Caco-2 (cell line): ENCODE measurements around the gene PNLIPRP2. TPM values are rescaled to one million over a fixed set of nuclear protein-coding genes. Genes with fewer than 3 reads are reported as not detected.

Source experiments
- BruUV-seq: library from RNA; stranded (reverse); fragments of 400-500 nt; replicated peaks from 2 replicates; lab custom pipeline; 2021; lab: Mats Ljungman, UMichigan
- CTCF ChIA-PET: fragments of 300-600 bp; sonication (Branson Sonifier 250); formaldehyde crosslinking; loops from one replicate; lab custom pipeline; 2022; ENCODE audit warnings: antibody characterized with exemption; lab: Charles Lee
- POLR2A ChIA-PET: fragments of 300-600 bp; sonication (Branson Sonifier 250); formaldehyde crosslinking; loops from one replicate; lab custom pipeline; 2022; ENCODE audit warnings: antibody characterized with exemption; lab: Charles Lee
- DNase-seq, 2 experiments: peaks; one replicate each; pipeline versions ENCODE4 v3.0.0 to v3.0.0-alpha.2; 2020 to 2022
- H3K27me3 ChIP-seq: replicated peaks from 2 replicates; pipeline ENCODE4 v1.6.0; 2011; ENCODE audit warnings: low read length; ENCODE audit not compliant: control insufficient read depth, insufficient read depth
- H3K36me3 ChIP-seq: 2 replicates; pipeline ENCODE4 v1.5.1; 2011; ENCODE audit warnings: low read length; ENCODE audit not compliant: control insufficient read depth, insufficient read depth
- H3K4me1 ChIP-seq: fragments of 250-450 bp; sonication (Bioruptor Pico); 2 replicates; pipeline ENCODE4 v1.5.1; 2020; ENCODE audit warnings: mild to moderate bottlenecking
- H3K4me3 ChIP-seq: 2 replicates; pipeline ENCODE4 v1.5.1; 2011; ENCODE audit warnings: low read depth, mild to moderate bottlenecking, control low read depth, low read length
- H3K9me3 ChIP-seq: fragments of 250-450 bp; sonication (Bioruptor Pico); 2 replicates; pipeline ENCODE4 v1.5.1; 2020; ENCODE audit warnings: mild to moderate bottlenecking, moderate library complexity
- H3K27ac Mint-ChIP-seq: one replicate; pipeline ENCODE4 v1.8.0; 2022; ENCODE audit warnings: mixed read lengths; ENCODE audit not compliant: unreplicated experiment
- H3K27me3 Mint-ChIP-seq: one replicate; pipeline ENCODE4 v1.8.0; 2022; ENCODE audit warnings: mixed read lengths; ENCODE audit not compliant: insufficient read depth, unreplicated experiment
- H3K36me3 Mint-ChIP-seq: one replicate; pipeline ENCODE4 v1.8.0; 2022; ENCODE audit warnings: mild to moderate bottlenecking, mixed read lengths; ENCODE audit not compliant: insufficient read depth, unreplicated experiment
- H3K4me1 Mint-ChIP-seq: one replicate; pipeline ENCODE4 v1.8.0; 2022; ENCODE audit warnings: low read depth, mixed read lengths; ENCODE audit not compliant: unreplicated experiment
- H3K4me3 Mint-ChIP-seq: one replicate; pipeline ENCODE4 v1.8.0; 2022; ENCODE audit warnings: mild to moderate bottlenecking, moderate library complexity, mixed read lengths; ENCODE audit not compliant: unreplicated experiment
- H3K9me3 Mint-ChIP-seq: one replicate; pipeline ENCODE4 v1.8.0; 2022; ENCODE audit warnings: mixed read lengths; ENCODE audit not compliant: unreplicated experiment
- CTCF ChIP-seq, 2 experiments: fragments of 200-600 bp in 1 of 2; IDR thresholded peaks; 1 replicate in 1 of 2; 2 replicates in 1 of 2; pipeline versions ENCODE4 v1.5.1 to v1.8.0; 2011 to 2022; ENCODE audit warnings: antibody characterized with exemption in 1 of 2, control low read depth in 1 of 2, inconsistent platforms in 1 of 2, low read depth in 1 of 2, low read length in 1 of 2, mild to moderate bottlenecking in 1 of 2, moderate library complexity in 1 of 2; ENCODE audit not compliant: insufficient read depth in 1 of 2, severe bottlenecking in 1 of 2, unreplicated experiment in 1 of 2
- intact Hi-C: fragments of 100-400 bp; cut with micrococcal nuclease; formaldehyde crosslinking; loops from one replicate; pipeline ENCODE4 v1.10.0; 2022; ENCODE audit not compliant: unreplicated experiment
- total RNA-seq: library from RNA; stranded (reverse); gene quantifications from 2 replicates; pipeline ENCODE4 v1.2.3, GENCODE V29; 2022

Gene PNLIPRP2
- total RNA-seq, 1 experiment from 2014 or later: 1.00 TPM

GRCh38 chr10:116654816-116655215 is 34.1 kb downstream of the PNLIPRP2 start:
- ChIA-PET POLR2A (no interaction called here), CTCF (interaction anchor here (1.0 kb wide), 1 partner anchor 28 kb away, joined by 3 read pairs; no protein-coding TSS in a partner anchor)
- intact Hi-C loops: no loop called here
- Histone ChIP-seq H3K4me1 (no peaks in the 10 kb centered on the region), H3K9me3 (no peaks in the 10 kb centered on the region), H3K27me3 (no peaks in the 10 kb centered on the region), H3K4me3 (no peak overlapping the region), H3K36me3 (no peaks in the 10 kb centered on the region)
- Mint-ChIP-seq H3K9me3 (no peaks in the 10 kb centered on the region), H3K36me3 (no peaks in the 10 kb centered on the region), H3K4me3 (no peak overlapping the region), H3K4me1 (no peaks in the 10 kb centered on the region), H3K27me3 (peaks cover 18% of the 10 kb centered on the region), H3K27ac (no peak overlapping the region)
- TF ChIP-seq CTCF (IDR thresholded peaks at IDR 0.05; ENCODE audit: insufficient read depth in 1 of 2, low read depth in 1 of 2, low read length in 1 of 2, severe bottlenecking in 1 of 2, unreplicated experiment in 1 of 2): peak; percentile 27 to 40
- no TSS peak for BruUV-seq
- DNase-seq: peak in 1 of 2 experiments; percentile 38

GRCh38 chr10:116655568-116655967 is 34.8 kb downstream of the PNLIPRP2 start:
- H3K9me3 ChIP-seq: no peaks in the 10 kb centered on the region
- TF ChIP-seq CTCF (IDR thresholded peaks at IDR 0.05; ENCODE audit: insufficient read depth in 1 of 2, low read depth in 1 of 2, low read length in 1 of 2, severe bottlenecking in 1 of 2, unreplicated experiment in 1 of 2): no peak
- no peaks in the 10 kb centered on the region for H3K27me3 ChIP-seq
- POLR2A ChIA-PET: no interaction called here
- CTCF ChIA-PET: interaction anchor here (1.0 kb wide), 1 partner anchor 29 kb away, joined by 3 read pairs; no protein-coding TSS in a partner anchor
- H3K4me1 ChIP-seq: no peaks in the 10 kb centered on the region
- Mint-ChIP-seq H3K4me1 (no peaks in the 10 kb centered on the region), H3K36me3 (no peaks in the 10 kb centered on the region), H3K9me3 (no peaks in the 10 kb centered on the region), H3K27ac (no peak overlapping the region), H3K4me3 (no peak overlapping the region), H3K27me3 (peaks cover 16% of the 10 kb centered on the region)
- BruUV-seq: no TSS peak
- no peaks in the 10 kb centered on the region for H3K36me3 ChIP-seq
- DNase-seq: no peak
- intact Hi-C loops: no loop called here
- H3K4me3 ChIP-seq: no peak overlapping the region

GRCh38 chr10:116656044-116656443 is 35.3 kb downstream of the PNLIPRP2 start:
- no peak for DNase-seq
- H3K4me3 Mint-ChIP-seq: no peak overlapping the region
- no peaks in the 10 kb centered on the region for H3K4me1 ChIP-seq
- no peaks in the 10 kb centered on the region for H3K27me3 ChIP-seq
- H3K27ac Mint-ChIP-seq: no peak overlapping the region
- ChIA-PET POLR2A (no interaction called here), CTCF (no interaction called here)
- no peaks in the 10 kb centered on the region for H3K36me3 ChIP-seq
- H3K9me3 ChIP-seq: no peaks in the 10 kb centered on the region
- no peak overlapping the region for H3K4me3 ChIP-seq
- no peak for TF ChIP-seq CTCF (IDR thresholded peaks at IDR 0.05; ENCODE audit: insufficient read depth in 1 of 2, low read depth in 1 of 2, low read length in 1 of 2, severe bottlenecking in 1 of 2, unreplicated experiment in 1 of 2)
- H3K9me3 Mint-ChIP-seq: no peaks in the 10 kb centered on the region
- intact Hi-C loops: no loop called here
- peaks cover 15% of the 10 kb centered on the region for H3K27me3 Mint-ChIP-seq
- H3K36me3 Mint-ChIP-seq: no peaks in the 10 kb centered on the region
- no peaks in the 10 kb centered on the region for H3K4me1 Mint-ChIP-seq
- no TSS peak for BruUV-seq
